NCI-H526 treated with DMSO at 0.1 percent for 48 hours (cell line): ENCODE measurements around the gene VPS26A.

Source experiments
- DNase-seq: peaks from one replicate; lab custom pipeline; 2025; lab: John Stamatoyannopoulos, UW

VPS26A gene

GRCh38 chr10:69123747-69124562, at the start of gene VPS26A:
TSS of gene VPS26A (plus strand) at chr10:69124178. CDS start at chr10:69124278, 100 bp downstream.
- DNase-seq, result peak; percentile 80

- no peak for DNase-seq
Measured at GRCh38 chr10:69074532-69074931, 49.4 kb upstream of the VPS26A start.

GRCh38 chr10:69075431-69075830, 48.5 kb upstream of the VPS26A start:
- DNase-seq, result no peak

- no peak for DNase-seq
Measured at GRCh38 chr10:69078311-69078710, 45.7 kb upstream of the VPS26A start.

GRCh38 chr10:69080226-69080625, 43.8 kb upstream of the VPS26A start:
- no peak for DNase-seq

GRCh38 chr10:69086001-69086509, 37.9 kb upstream of the VPS26A start:
- DNase-seq, result no peak

GRCh38 chr10:69087590-69088470, 36.1 kb upstream of the VPS26A start, which contains the start of gene SRGN:
TSS of gene SRGN (plus strand) at chr10:69088103. CDS start at chr10:69088158, 55 bp downstream.
- no peak for DNase-seq

GRCh38 chr10:69088471-69088769, 35.6 kb upstream of the VPS26A start:
- DNase-seq, result no peak

GRCh38 chr10:69088801-69089501, 35.0 kb upstream of the VPS26A start:
- no peak for DNase-seq

GRCh38 chr10:69089638-69090599, 34.1 kb upstream of the VPS26A start:
- DNase-seq, result no peak

GRCh38 chr10:69090685-69091084, 33.3 kb upstream of the VPS26A start:
- no peak for DNase-seq

GRCh38 chr10:69091143-69091651, 32.8 kb upstream of the VPS26A start:
- DNase-seq, result no peak

GRCh38 chr10:69092959-69093850, 30.8 kb upstream of the VPS26A start:
- peak; percentile 28 for DNase-seq

- no peak for DNase-seq
Measured at GRCh38 chr10:69093933-69094332, 30.0 kb upstream of the VPS26A start.

GRCh38 chr10:69096045-69096444, 27.9 kb upstream of the VPS26A start:
- DNase-seq, result no peak

- DNase-seq, result no peak
Measured at GRCh38 chr10:69097729-69098128, 26.2 kb upstream of the VPS26A start.

- no peak for DNase-seq
Measured at GRCh38 chr10:69100136-69100872, 23.7 kb upstream of the VPS26A start.

- DNase-seq, result no peak
Measured at GRCh38 chr10:69101451-69102095, 22.4 kb upstream of the VPS26A start.

GRCh38 chr10:69102440-69102839, 21.5 kb upstream of the VPS26A start:
- DNase-seq, result no peak
